Activated B cell treated with CpG ODN at 0.5 μM for 24 hours (primary cell): ENCODE measurements around the gene TMEM214. TPM values are rescaled to one million over a fixed set of nuclear protein-coding genes. Genes with fewer than 3 reads are reported as not detected.

Experiments
- ATAC-seq: fragments of 200-7000 bp; cut with Tn5 transposase; one replicate; pipeline ENCODE4 v1.10.0; 2021; ENCODE audit warnings: low read depth, mild to moderate bottlenecking, moderate library complexity
- CTCF ChIA-PET: fragments of 350-600 bp; sonication (Branson Sonifier 250); formaldehyde crosslinking; loops from one replicate; lab custom pipeline; 2021; ENCODE audit warnings: antibody characterized with exemption; lab: Charles Lee
- POLR2A ChIA-PET: fragments of 350-600 bp; sonication (Branson Sonifier 250); formaldehyde crosslinking; loops from one replicate; lab custom pipeline; 2021; ENCODE audit warnings: antibody characterized with exemption; lab: Charles Lee
- DNase-seq: peaks from one replicate; pipeline ENCODE4 v3.0.0; 2022
- H3K27ac Mint-ChIP-seq: one replicate; pipeline ENCODE4 v1.8.0; 2020; ENCODE audit warnings: mixed read lengths
- H3K27me3 Mint-ChIP-seq: one replicate; pipeline ENCODE4 v1.8.0; 2021; ENCODE audit warnings: mixed read lengths
- H3K36me3 Mint-ChIP-seq: one replicate; pipeline ENCODE4 v1.8.0; 2021; ENCODE audit warnings: low read depth, mixed read lengths
- H3K4me1 Mint-ChIP-seq: one replicate; pipeline ENCODE4 v1.8.0; 2021; ENCODE audit warnings: mixed read lengths
- H3K4me3 Mint-ChIP-seq: one replicate; pipeline ENCODE4 v1.8.0; 2020; ENCODE audit warnings: mild to moderate bottlenecking, mixed read lengths
- H3K9me3 Mint-ChIP-seq: one replicate; pipeline ENCODE4 v1.8.0; 2020; ENCODE audit warnings: mixed read lengths
- intact Hi-C: fragments of 100-400 bp; cut with micrococcal nuclease; formaldehyde crosslinking; loops from one replicate; pipeline ENCODE4 v1.15.1; 2024
- total RNA-seq: library from RNA; stranded (reverse); gene quantifications from 2 replicates; pipeline ENCODE4 v1.2.3, GENCODE V29; 2022
- TF ChIP-seq, protein P1 (sequence below): fragments of 200-600 bp; IDR thresholded peaks from one replicate; pipeline ENCODE4 v1.8.0; 2022; ENCODE audit warnings: antibody characterized with exemption, mild to moderate bottlenecking

Gene TMEM214
- total RNA-seq, 1 donor from 2014 or later: 92.1 TPM

GRCh38 chr2:27050281-27050995 is 17.7 kb downstream of the TMEM214 start:
- intact Hi-C loops: loop anchor here (1.0 to 10.0 kb wide), 11 partner anchors 8 to 1018 kb away; partner anchors contain the start of genes ADGRF3, ATRAID, BABAM2 and CENPA
- H3K36me3 Mint-ChIP-seq: peaks cover 28% of the 10 kb centered on the region
- CTCF ChIA-PET: interaction anchor here (0.8 to 2.1 kb wide), 9 partner anchors 9 to 319 kb away, joined by 3 to 12 read pairs (median 3); partner anchors contain the start of genes OST4 and TMEM214

GRCh38 chr2:27050996-27051901 is 18.5 kb downstream of the TMEM214 start, which contains the start of gene AGBL5:
Gene AGBL5, plus strand, starts transcription at chr2:27051668. Its CDS starts 1,291 bp downstream, at chr2:27052959.
- CTCF ChIA-PET: interaction anchor here (0.7 to 2.1 kb wide), 9 partner anchors 10 to 318 kb away, joined by 3 to 12 read pairs (median 3); partner anchors contain the start of genes KHK, OST4 and TMEM214
- TF ChIP-seq, protein P1, sequence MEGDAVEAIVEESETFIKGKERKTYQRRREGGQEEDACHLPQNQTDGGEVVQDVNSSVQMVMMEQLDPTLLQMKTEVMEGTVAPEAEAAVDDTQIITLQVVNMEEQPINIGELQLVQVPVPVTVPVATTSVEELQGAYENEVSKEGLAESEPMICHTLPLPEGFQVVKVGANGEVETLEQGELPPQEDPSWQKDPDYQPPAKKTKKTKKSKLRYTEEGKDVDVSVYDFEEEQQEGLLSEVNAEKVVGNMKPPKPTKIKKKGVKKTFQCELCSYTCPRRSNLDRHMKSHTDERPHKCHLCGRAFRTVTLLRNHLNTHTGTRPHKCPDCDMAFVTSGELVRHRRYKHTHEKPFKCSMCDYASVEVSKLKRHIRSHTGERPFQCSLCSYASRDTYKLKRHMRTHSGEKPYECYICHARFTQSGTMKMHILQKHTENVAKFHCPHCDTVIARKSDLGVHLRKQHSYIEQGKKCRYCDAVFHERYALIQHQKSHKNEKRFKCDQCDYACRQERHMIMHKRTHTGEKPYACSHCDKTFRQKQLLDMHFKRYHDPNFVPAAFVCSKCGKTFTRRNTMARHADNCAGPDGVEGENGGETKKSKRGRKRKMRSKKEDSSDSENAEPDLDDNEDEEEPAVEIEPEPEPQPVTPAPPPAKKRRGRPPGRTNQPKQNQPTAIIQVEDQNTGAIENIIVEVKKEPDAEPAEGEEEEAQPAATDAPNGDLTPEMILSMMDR: no peak
- Mint-ChIP-seq H3K36me3 (peaks cover 36% of the 10 kb centered on the region), H3K4me3 (peak within 1 kb of the TSS; percentile 97), H3K27me3 (peaks cover 6% of the 10 kb centered on the region), H3K4me1 (peaks cover 19% of the 10 kb centered on the region), H3K9me3 (no peaks in the 10 kb centered on the region), H3K27ac (peak within 1 kb of the TSS; percentile 100)
- ATAC-seq (peak; percentile 74), DNase-seq (peak; percentile 94)
- intact Hi-C loops: loop anchor here (1.0 to 10.0 kb wide), 14 partner anchors 9 to 1019 kb away; partner anchors contain the start of genes ADGRF3, ATRAID, BABAM2 and CENPA
- POLR2A ChIA-PET: interaction anchor here (0.6 to 10.5 kb wide), 19 partner anchors 8 to 1819 kb away, joined by 3 to 204 read pairs (median 4); partner anchors contain the start of genes ATRAID, EIF2B4, KHK and OST4

More at GRCh38 chr2:27050281-27050995, 17.7 kb downstream of the TMEM214 start:
- H3K27me3 Mint-ChIP-seq: peaks cover 6% of the 10 kb centered on the region
- peaks cover 19% of the 10 kb centered on the region for H3K4me1 Mint-ChIP-seq
- TF ChIP-seq, protein P1: no peak
- POLR2A ChIA-PET: interaction anchor here (0.6 to 10.5 kb wide), 13 partner anchors 9 to 1777 kb away, joined by 3 to 204 read pairs (median 6); partner anchors contain the start of genes ATRAID, EIF2B4, KHK and OST4
- peak overlapping the region; percentile 97 for H3K4me3 Mint-ChIP-seq
- peak overlapping the region; percentile 100 for H3K27ac Mint-ChIP-seq
- H3K9me3 Mint-ChIP-seq: no peaks in the 10 kb centered on the region
- DNase-seq (peak; percentile 91), ATAC-seq (peak; percentile 60)

- no peak for ATAC-seq
- CTCF ChIA-PET: interaction anchor here (1.0 to 2.1 kb wide), 2 partner anchors 19 to 35 kb away, joined by 3 to 12 read pairs; partner anchors contain the start of genes KHK and OST4
- peak overlapping the region; percentile 79 for H3K27ac Mint-ChIP-seq
- peak overlapping the region; percentile 86 for H3K4me3 Mint-ChIP-seq
- POLR2A ChIA-PET: interaction anchor here (0.6 to 10.5 kb wide), 12 partner anchors 11 to 1818 kb away, joined by 3 to 204 read pairs (median 4); partner anchors contain the start of genes ATRAID, KHK, OST4 and PPM1G
- H3K9me3 Mint-ChIP-seq: no peaks in the 10 kb centered on the region
- intact Hi-C loops: loop anchor here (1.0 to 10.0 kb wide), 7 partner anchors 29 to 1020 kb away; partner anchors contain the start of genes ADGRF3, BABAM2, CENPA and IFT172
- TF ChIP-seq, protein P1: no peak
- DNase-seq: no peak
- H3K36me3 Mint-ChIP-seq: peaks cover 41% of the 10 kb centered on the region
- peaks cover 6% of the 10 kb centered on the region for H3K27me3 Mint-ChIP-seq
- H3K4me1 Mint-ChIP-seq: peaks cover 19% of the 10 kb centered on the region
Measured at GRCh38 chr2:27051902-27052645, 19.3 kb downstream of the TMEM214 start.

DNA sequence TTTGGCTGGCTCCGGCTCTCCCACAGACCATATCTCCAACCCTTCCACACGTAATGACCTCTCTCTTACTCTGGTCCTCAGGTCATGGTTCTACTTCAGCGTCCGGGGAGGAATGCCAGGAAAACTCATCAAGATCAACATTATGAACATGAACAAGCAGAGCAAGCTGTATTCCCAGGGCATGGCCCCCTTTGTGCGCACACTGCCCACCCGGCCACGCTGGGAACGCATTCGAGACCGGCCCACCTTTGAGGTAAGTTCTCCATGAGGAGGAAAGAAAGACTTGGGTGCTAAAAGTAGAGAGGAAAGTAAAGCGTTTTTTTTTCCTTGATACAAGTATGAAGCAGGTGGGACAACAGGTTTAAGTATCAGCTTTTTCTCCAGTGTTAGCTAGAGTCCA is 20.6 kb downstream of the TMEM214 start:
- Mint-ChIP-seq H3K4me3 (peak overlapping the region; percentile 3), H3K36me3 (peaks cover 48% of the 10 kb centered on the region), H3K27me3 (peaks cover 6% of the 10 kb centered on the region), H3K27ac (no peak overlapping the region), H3K4me1 (peaks cover 19% of the 10 kb centered on the region), H3K9me3 (no peaks in the 10 kb centered on the region)
- ChIA-PET POLR2A (interaction anchor here (0.5 to 10.5 kb wide), 2 partner anchors 16 to 139 kb away, joined by 3 to 204 read pairs; partner anchors contain the start of gene OST4), CTCF (interaction anchor here (0.8 kb wide), 1 partner anchor 11 kb away, joined by 3 read pairs; no protein-coding TSS in a partner anchor)
- intact Hi-C loops: loop anchor here (5.0 to 10.0 kb wide), 4 partner anchors 269 to 1021 kb away; partner anchors contain the start of genes ADGRF3, BABAM2, CENPA and RAB10
- TF ChIP-seq, protein P1: no peak
- no peak for ATAC-seq
- no peak for DNase-seq
